Brain microvascular endothelial cell (primary cell): ENCODE data around the gene DNAJA1.
"Not testable (repeated sequence)": the region's sequence is repeated elsewhere in the genome, so short reads cannot be mapped to it uniquely, and the experiment has no call there.

Source experiments
- DNase-seq: peaks from one replicate; pipeline ENCODE4 v3.0.0-alpha.2; 2020
- H3K27ac ChIP-seq: fragments of 250-450 bp; sonication (Bioruptor Pico); 2 replicates; pipeline ENCODE4 v1.5.1; 2020; ENCODE audit warnings: mild to moderate bottlenecking, moderate library complexity
- H3K27me3 ChIP-seq: fragments of 250-450 bp; sonication (Bioruptor Pico); replicated peaks from 2 replicates; pipeline ENCODE4 v1.5.1; 2020; ENCODE audit warnings: mild to moderate bottlenecking
- H3K36me3 ChIP-seq: fragments of 250-450 bp; sonication (Bioruptor Pico); replicated peaks from 2 replicates; pipeline ENCODE4 v1.5.1; 2020; ENCODE audit warnings: mild to moderate bottlenecking
- H3K4me3 ChIP-seq: 2 replicates; pipeline ENCODE4 v1.5.1; 2011; ENCODE audit warnings: low read depth, mild to moderate bottlenecking, control low read depth, low read length, moderate library complexity
- in situ Hi-C: cut with HindIII; loops from 2 replicates; pipeline ENCODE4 v1.10.0; 2017; ENCODE audit warnings: low sequenced_read_pairs, low pct_ligation_motif_present
- TF ChIP-seq, protein P1 (sequence below): IDR thresholded peaks from 2 replicates; pipeline ENCODE4 v1.5.1; 2011; ENCODE audit warnings: low read depth, mild to moderate bottlenecking, moderate library complexity, low read length, control low read depth, inconsistent platforms; ENCODE audit errors: missing control alignments

The DNAJA1 gene

DNA sequence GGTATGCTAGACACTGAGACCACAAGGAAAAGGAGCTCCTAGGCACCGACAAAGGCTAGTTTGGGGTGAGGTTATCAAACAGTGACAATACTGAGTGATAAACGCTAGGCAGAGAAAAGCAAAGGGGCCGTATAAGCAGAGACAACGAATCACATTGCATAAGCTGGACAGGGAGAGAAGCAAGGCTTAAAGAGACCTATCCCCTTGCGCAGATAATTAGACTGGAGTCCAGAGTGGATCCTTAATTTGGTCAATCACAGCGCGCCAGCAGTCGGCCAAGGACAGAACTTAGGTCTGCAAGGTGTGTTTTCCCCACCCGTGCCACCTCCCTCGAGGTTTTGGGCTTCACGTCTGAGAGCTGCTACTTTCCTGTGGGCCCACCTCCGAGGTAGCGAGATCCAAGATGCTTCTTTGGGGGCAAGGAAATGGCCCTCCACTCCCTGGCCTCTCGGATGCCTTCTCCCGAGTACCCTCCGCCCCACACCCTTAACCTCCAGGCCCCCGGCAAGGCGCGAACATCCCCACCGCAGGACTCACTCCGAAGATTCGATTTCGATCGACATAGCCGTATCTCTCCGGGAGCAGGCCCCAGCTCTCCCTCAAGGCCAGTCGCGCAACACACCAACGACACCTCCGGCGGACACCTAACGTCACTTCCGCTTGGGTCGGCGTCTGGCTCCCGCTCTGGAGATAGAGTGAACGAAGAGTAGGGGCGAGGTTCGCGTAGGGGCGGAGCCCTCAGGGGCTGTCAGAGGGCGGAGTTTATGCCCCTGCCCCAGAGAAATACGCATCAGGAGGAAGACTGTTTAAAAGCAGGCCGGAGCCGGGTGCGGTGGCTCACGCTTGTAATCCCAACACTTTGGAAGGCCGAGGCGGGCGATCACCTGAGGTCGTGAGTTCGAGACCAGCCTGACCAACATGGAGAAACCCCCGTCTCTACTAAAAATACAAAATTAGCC is 51.3 kb downstream of the DNAJA1 start, which contains the start of gene SMU1:
Gene SMU1, minus strand, starts transcription at position 629 of the 959 bp plus-strand sequence. Its CDS starts 66 bp downstream, at position 563.
- TF ChIP-seq, protein P1, sequence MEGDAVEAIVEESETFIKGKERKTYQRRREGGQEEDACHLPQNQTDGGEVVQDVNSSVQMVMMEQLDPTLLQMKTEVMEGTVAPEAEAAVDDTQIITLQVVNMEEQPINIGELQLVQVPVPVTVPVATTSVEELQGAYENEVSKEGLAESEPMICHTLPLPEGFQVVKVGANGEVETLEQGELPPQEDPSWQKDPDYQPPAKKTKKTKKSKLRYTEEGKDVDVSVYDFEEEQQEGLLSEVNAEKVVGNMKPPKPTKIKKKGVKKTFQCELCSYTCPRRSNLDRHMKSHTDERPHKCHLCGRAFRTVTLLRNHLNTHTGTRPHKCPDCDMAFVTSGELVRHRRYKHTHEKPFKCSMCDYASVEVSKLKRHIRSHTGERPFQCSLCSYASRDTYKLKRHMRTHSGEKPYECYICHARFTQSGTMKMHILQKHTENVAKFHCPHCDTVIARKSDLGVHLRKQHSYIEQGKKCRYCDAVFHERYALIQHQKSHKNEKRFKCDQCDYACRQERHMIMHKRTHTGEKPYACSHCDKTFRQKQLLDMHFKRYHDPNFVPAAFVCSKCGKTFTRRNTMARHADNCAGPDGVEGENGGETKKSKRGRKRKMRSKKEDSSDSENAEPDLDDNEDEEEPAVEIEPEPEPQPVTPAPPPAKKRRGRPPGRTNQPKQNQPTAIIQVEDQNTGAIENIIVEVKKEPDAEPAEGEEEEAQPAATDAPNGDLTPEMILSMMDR, result no peak
- H3K27ac ChIP-seq, result peak within 1 kb of the TSS; percentile 91
- in situ Hi-C loops, result no loop called here
- no peaks in the 10 kb centered on the region for H3K27me3 ChIP-seq
- peak within 1 kb of the TSS; percentile 98 for H3K4me3 ChIP-seq
- peak; percentile 95 for DNase-seq
- peaks cover 8% of the 10 kb centered on the region for H3K36me3 ChIP-seq

DNA sequence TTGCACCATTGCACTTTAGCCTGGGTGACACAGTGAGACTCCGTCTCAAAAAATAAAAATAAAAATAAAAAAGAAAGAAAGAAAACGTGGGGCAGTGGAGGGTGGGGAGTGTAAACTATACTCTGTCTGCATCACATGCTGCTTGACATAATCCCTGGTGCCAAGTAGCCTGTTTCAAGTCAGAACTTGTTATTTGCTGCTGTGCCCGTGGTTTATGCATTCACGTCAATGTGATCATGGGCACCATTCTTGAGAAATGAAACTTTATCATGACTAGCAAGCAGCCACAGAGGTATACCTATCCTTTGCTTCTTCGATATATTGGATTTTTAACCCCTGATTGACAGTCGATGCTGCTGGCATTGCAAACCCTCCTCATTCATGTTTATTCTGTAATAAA is 55.5 kb downstream of the DNAJA1 start:
- no peak for DNase-seq
- no peak overlapping the region for H3K4me3 ChIP-seq
- TF ChIP-seq, protein P1, result no peak
- in situ Hi-C loops, result no loop called here
- no peak overlapping the region for H3K27ac ChIP-seq
- H3K27me3 ChIP-seq, result no peaks in the 10 kb centered on the region
- H3K36me3 ChIP-seq, result no peaks in the 10 kb centered on the region

DNA sequence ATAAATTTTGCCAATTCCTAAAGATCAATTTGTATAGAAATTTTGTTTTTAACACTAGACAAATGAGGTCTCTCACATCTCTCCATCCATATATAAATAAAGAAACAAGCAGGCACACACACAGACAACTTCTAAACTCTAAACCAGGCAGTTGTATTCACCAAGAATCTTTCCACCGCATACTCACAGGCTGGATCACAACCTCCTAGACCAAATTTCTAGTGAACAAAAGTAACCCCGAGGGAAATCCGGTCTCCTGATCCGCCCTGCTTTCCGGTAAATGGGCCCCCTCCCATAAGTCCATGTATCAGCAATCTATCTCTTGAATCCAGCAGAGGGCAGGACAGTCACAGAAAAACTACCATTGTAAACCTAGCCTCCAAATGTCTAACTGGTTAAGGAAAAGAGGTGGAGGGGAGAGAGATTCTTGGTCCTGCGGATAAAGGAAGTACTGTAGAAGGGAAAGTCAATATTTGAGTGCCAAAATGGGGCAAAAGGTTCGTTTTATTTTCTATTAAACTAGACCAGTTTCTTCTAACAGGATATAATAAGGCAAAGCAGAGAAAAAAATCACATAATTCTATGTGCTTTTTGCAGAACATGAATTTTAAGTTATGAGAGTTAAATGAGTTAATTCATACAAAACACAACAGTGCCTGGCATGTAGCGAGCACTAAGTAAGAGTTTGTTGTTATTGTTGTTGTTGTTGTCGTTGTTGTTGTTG is 56.2 kb downstream of the DNAJA1 start:
- Histone ChIP-seq H3K27ac (no peak overlapping the region), H3K36me3 (no peaks in the 10 kb centered on the region), H3K4me3 (peak overlapping the region; percentile 36), H3K27me3 (no peaks in the 10 kb centered on the region)
- in situ Hi-C loops, result no loop called here
- TF ChIP-seq, protein P1, result peak; percentile 76
- peak; percentile 80 for DNase-seq

DNA sequence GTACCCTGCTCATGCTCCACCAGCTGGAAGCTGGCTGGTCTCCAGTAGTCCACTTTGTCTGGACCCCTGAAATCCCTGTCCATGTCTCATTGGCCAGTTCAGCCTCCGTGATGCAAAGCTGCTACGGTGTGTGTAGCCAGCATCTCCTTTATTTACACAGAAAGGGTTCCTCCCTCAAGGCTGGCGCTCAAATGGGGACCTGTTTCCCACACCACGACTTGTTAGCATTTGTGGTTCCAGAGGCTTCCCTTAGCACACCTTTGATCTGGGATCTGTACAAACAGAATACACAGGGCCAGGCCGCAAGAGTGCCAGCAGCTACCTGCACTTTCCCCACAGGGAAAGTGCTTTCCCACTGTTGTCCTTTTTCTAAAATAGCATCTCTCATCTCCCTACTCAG is 57.1 kb downstream of the DNAJA1 start:
- H3K36me3 ChIP-seq, result no peaks in the 10 kb centered on the region
- no peak for DNase-seq
- H3K4me3 ChIP-seq, result no peak overlapping the region
- no peaks in the 10 kb centered on the region for H3K27me3 ChIP-seq
- in situ Hi-C loops, result no loop called here
- H3K27ac ChIP-seq, result no peak overlapping the region
- TF ChIP-seq, protein P1, result no peak

DNA sequence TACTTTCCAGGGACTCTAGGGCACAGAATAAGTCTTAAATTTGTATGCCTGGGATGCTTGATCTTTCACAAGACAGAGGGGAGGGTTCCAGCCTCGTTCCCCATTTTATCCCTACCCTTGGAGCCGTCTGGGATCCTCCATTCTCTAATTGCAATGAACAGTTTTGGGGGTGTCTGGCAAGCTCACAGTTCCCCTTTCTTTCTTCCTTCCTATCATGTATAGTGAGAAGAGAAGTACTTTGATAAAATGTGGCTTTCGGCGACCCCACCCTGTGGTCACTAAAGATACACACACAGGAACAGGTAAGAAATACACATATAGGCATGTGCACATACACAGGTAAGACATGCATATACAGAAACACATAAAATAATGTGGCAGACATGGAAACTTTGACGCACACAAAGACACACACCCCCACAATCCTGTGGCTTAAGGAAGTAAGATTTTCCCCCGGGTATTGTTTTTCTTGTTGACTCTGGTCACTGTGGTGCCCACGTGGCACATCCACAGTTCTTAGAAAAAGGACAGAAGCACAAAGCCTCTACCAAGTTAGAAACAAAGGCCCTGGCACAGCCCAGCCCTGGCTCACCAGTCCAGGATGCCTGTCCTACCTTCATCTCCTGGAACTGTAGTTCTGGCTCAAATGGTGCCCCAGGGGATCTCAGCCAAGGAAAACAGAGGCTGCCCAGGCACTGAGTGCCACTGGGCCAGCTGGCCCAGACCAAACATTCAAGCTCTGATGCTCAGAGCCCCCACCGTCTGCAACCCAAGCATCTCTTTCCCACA is 57.7 kb downstream of the DNAJA1 start:
- TF ChIP-seq, protein P1, result no peak
- no peaks in the 10 kb centered on the region for H3K36me3 ChIP-seq
- DNase-seq, result no peak
- H3K27me3 ChIP-seq, result no peaks in the 10 kb centered on the region
- no peak overlapping the region for H3K27ac ChIP-seq
- no peak overlapping the region for H3K4me3 ChIP-seq
- in situ Hi-C loops, result no loop called here

DNA sequence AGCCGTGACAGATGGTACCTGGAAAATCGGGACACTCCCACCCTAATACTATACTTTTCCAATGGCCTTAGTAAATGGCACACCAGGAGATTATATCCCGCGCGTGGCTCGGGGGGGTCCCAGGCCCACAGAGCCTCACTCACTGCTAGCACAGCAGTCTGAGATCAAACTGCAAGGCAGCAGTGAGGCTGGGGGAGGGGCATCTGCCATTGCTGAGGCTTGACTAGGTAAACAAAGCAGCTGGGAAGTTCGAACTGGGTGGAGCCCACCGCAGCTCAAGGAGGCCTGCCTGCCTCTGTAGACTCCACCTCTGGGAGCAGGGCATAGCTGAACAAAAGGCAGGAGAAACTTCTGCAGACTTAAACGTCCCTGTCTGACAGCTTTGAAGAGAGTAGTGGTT is 60.6 kb downstream of the DNAJA1 start:
- DNase-seq, H3K4me3 ChIP-seq, in situ Hi-C loops, H3K27me3 ChIP-seq, H3K27ac ChIP-seq, H3K36me3 ChIP-seq: not testable (repeated sequence)
